ENCODE measurements around the gene TIGD1.

Gene TIGD1

GRCh38 chr2:232540441-232541041 lies 9.8 kb downstream of the TIGD1 start:
- Histone ChIP-seq H3K36me3 (ENCODE audit: insufficient read depth, low read length) (no peaks in the 10 kb centered on the region), H4K20me1 (ENCODE audit: insufficient read depth, low read length, poor library complexity, severe bottlenecking) (no peaks in the 10 kb centered on the region), H3K4me1 (ENCODE audit: insufficient read depth, low read length, poor library complexity, severe bottlenecking) (no peaks in the 10 kb centered on the region), H3K4me3 (ENCODE audit: low read length, poor library complexity, severe bottlenecking) (no peak overlapping the region), H3K79me2 (ENCODE audit: insufficient read depth, low read length) (no peaks in the 10 kb centered on the region), H3K9me3 (ENCODE audit: insufficient read depth, low read depth, low read length) (no peaks in the 10 kb centered on the region), H3K9me2 (replicated peaks; ENCODE audit: low read depth, low read length) (no peaks in the 10 kb centered on the region), H3F3A (ENCODE audit: low read depth) (no peaks in the 10 kb centered on the region), H2AFZ (ENCODE audit: low read length) (no peak overlapping the region), H3K4me2 (ENCODE audit: low read depth, low read length, poor library complexity, severe bottlenecking) (no peak overlapping the region), H3K9ac (ENCODE audit: low read depth, low read length, poor library complexity, severe bottlenecking) (no peak overlapping the region), H3K27me3 (ENCODE audit: insufficient read depth, low read length, poor library complexity, severe bottlenecking) (no peaks in the 10 kb centered on the region)
- TF ChIP-seq EZH2phosphoT487 (IDR thresholded peaks at IDR 0.05; ENCODE audit: borderline replicate concordance) = no peak
- TF ChIP-seq, protein P1, sequence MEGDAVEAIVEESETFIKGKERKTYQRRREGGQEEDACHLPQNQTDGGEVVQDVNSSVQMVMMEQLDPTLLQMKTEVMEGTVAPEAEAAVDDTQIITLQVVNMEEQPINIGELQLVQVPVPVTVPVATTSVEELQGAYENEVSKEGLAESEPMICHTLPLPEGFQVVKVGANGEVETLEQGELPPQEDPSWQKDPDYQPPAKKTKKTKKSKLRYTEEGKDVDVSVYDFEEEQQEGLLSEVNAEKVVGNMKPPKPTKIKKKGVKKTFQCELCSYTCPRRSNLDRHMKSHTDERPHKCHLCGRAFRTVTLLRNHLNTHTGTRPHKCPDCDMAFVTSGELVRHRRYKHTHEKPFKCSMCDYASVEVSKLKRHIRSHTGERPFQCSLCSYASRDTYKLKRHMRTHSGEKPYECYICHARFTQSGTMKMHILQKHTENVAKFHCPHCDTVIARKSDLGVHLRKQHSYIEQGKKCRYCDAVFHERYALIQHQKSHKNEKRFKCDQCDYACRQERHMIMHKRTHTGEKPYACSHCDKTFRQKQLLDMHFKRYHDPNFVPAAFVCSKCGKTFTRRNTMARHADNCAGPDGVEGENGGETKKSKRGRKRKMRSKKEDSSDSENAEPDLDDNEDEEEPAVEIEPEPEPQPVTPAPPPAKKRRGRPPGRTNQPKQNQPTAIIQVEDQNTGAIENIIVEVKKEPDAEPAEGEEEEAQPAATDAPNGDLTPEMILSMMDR (conservative IDR thresholded peaks at IDR 0.05; ENCODE audit: low read length) = no peak

GRCh38 chr2:232539298-232540231 lies 10.8 kb downstream of the TIGD1 start, which contains the start of gene CHRNG:
Gene CHRNG (plus strand): TSS chr2:232539692. CDS start chr2:232539748, 56 bp downstream.
- Histone ChIP-seq H3K9me2 (replicated peaks; ENCODE audit: low read depth, low read length) (no peaks in the 10 kb centered on the region), H3F3A (ENCODE audit: low read depth) (no peaks in the 10 kb centered on the region), H3K79me2 (ENCODE audit: insufficient read depth, low read length) (no peaks in the 10 kb centered on the region), H3K4me3 (ENCODE audit: low read length, poor library complexity, severe bottlenecking) (no peak within 1 kb of the TSS), H3K9me3 (ENCODE audit: insufficient read depth, low read depth, low read length) (no peaks in the 10 kb centered on the region), H3K9ac (ENCODE audit: low read depth, low read length, poor library complexity, severe bottlenecking) (no peak within 1 kb of the TSS), H3K27me3 (ENCODE audit: insufficient read depth, low read length, poor library complexity, severe bottlenecking) (no peaks in the 10 kb centered on the region), H3K4me1 (ENCODE audit: insufficient read depth, low read length, poor library complexity, severe bottlenecking) (no peaks in the 10 kb centered on the region), H2AFZ (ENCODE audit: low read length) (no peak within 1 kb of the TSS), H3K36me3 (ENCODE audit: insufficient read depth, low read length) (no peaks in the 10 kb centered on the region), H3K4me2 (ENCODE audit: low read depth, low read length, poor library complexity, severe bottlenecking) (no peak within 1 kb of the TSS), H4K20me1 (ENCODE audit: insufficient read depth, low read length, poor library complexity, severe bottlenecking) (no peaks in the 10 kb centered on the region)
- no peak for TF ChIP-seq EZH2phosphoT487 (IDR thresholded peaks at IDR 0.05; ENCODE audit: borderline replicate concordance)
- TF ChIP-seq, protein P1 (conservative IDR thresholded peaks at IDR 0.05; ENCODE audit: low read length) = no peak

DNA sequence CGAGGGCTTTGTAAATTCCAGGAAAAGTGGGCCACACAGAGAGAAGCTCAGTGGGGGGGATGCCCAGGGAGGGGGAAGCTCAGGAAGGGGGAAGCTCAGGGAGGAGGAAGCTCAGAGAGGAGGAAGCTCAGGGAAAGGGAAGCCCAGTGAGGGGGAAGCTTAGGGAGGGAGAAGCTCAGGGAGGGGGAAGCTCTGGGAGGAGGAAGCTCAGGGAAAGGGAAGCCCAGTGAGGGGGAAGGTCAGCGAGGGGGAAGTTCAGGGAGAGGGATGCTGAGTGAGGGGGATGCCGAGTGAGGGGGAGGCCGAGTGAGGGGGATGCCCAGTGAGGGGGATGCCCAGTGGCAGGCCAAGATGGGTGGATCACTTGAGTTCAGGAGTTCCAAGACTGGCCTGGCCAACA lies 11.7 kb downstream of the TIGD1 start:
- Histone ChIP-seq H3K79me2 (ENCODE audit: insufficient read depth, low read length) (no peaks in the 10 kb centered on the region), H3F3A (ENCODE audit: low read depth) (no peaks in the 10 kb centered on the region), H3K4me3 (ENCODE audit: low read length, poor library complexity, severe bottlenecking) (no peak overlapping the region), H3K4me1 (ENCODE audit: insufficient read depth, low read length, poor library complexity, severe bottlenecking) (no peaks in the 10 kb centered on the region), H3K4me2 (ENCODE audit: low read depth, low read length, poor library complexity, severe bottlenecking) (no peak overlapping the region), H3K9ac (ENCODE audit: low read depth, low read length, poor library complexity, severe bottlenecking) (no peak overlapping the region), H3K27me3 (ENCODE audit: insufficient read depth, low read length, poor library complexity, severe bottlenecking) (no peaks in the 10 kb centered on the region), H4K20me1 (ENCODE audit: insufficient read depth, low read length, poor library complexity, severe bottlenecking) (no peaks in the 10 kb centered on the region), H3K36me3 (ENCODE audit: insufficient read depth, low read length) (no peaks in the 10 kb centered on the region), H2AFZ (ENCODE audit: low read length) (no peak overlapping the region), H3K9me3 (ENCODE audit: insufficient read depth, low read depth, low read length) (no peaks in the 10 kb centered on the region), H3K9me2 (replicated peaks; ENCODE audit: low read depth, low read length) (no peaks in the 10 kb centered on the region)
- TF ChIP-seq EZH2phosphoT487 (IDR thresholded peaks at IDR 0.05; ENCODE audit: borderline replicate concordance) = no peak
- TF ChIP-seq, protein P1 (conservative IDR thresholded peaks at IDR 0.05; ENCODE audit: low read length) = no peak
